ENCODE measurements around the gene MGMT. TPM values are rescaled to one million over a fixed set of nuclear protein-coding genes. Genes with fewer than 3 reads are reported as not detected.

Gene MGMT
- total and polyA plus RNA-seq, 2 donors (not counting 1 experiment from before 2014, with no cell fraction given), result 1.9 to 29.1 TPM

- TF ChIP-seq CTCF (conservative IDR thresholded peaks at IDR 0.05 in 1 of 2, IDR thresholded peaks at IDR 0.05 in 1 of 2; ENCODE audit: low read depth in 1 of 2, low read length in 2 of 2) (no peak), EZH2 (IDR thresholded peaks at IDR 0.05; ENCODE audit: low read length, missing control alignments) (no peak)
- H3K27me3 ChIP-seq (ENCODE audit: control insufficient read depth, insufficient read depth, low read length), result no peaks in the 10 kb centered on the region
- H2AFZ ChIP-seq (ENCODE audit: low read length), result no peak overlapping the region
- no peak overlapping the region for H3K9ac ChIP-seq (ENCODE audit: insufficient read depth, low read length)
- no peaks in the 10 kb centered on the region for H3K36me3 ChIP-seq (ENCODE audit: control insufficient read depth, insufficient read depth, low read length)
- DNase-seq (ENCODE audit: low read depth in 2 of 2), result peak in 1 of 2 donors; percentile 8
- peak overlapping the region in 1 of 4 experiments; percentile 16 for H3K4me3 ChIP-seq (replicated peaks in 1 of 4; ENCODE audit: control extremely low read depth in 1 of 4, insufficient read depth in 1 of 4, low read depth in 3 of 4, low read length in 4 of 4)
- no peaks in the 10 kb centered on the region for H3K79me2 ChIP-seq (ENCODE audit: control insufficient read depth, insufficient read depth, low read length)
- no peaks in the 10 kb centered on the region for H3K9me3 ChIP-seq (ENCODE audit: control insufficient read depth, insufficient read depth, low read depth, low read length)
- no peaks in the 10 kb centered on the region for H4K20me1 ChIP-seq (ENCODE audit: control insufficient read depth, extremely low read depth, insufficient read depth, low read length)
- no peaks in the 10 kb centered on the region for H3K4me1 ChIP-seq (ENCODE audit: control insufficient read depth, extremely low read depth, insufficient read depth, low read length)
- no peak overlapping the region for H3K27ac ChIP-seq (ENCODE audit: insufficient read depth, low read length)
- peak overlapping the region; percentile 85 for H3K4me2 ChIP-seq (ENCODE audit: extremely low read depth, insufficient read depth, low read length)
Measured at GRCh38 chr10:129659508-129660268, 192.6 kb downstream of the MGMT start.

DNA sequence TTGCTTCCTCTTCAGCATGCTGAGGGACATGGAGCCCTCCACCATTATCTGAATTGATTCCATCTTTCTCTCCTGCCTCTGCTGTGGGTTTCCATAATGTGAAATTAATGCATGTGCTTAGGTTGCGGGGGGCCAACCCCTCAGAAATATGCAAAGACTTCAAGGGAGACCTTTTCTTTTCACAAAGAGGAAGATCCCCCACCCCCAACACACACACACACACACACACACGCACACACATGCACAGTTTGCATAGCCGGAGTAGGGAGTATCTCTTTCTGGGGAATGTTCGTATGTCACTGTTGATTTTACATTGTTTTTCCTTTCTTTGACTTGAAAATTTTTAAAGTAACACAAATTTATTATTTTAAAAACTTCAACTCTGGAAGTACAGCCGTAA is 193.5 kb downstream of the MGMT start:
- no peak overlapping the region for H3K27ac ChIP-seq (ENCODE audit: insufficient read depth, low read length)
- H3K9ac ChIP-seq (ENCODE audit: insufficient read depth, low read length), result no peak overlapping the region
- H4K20me1 ChIP-seq (ENCODE audit: control insufficient read depth, extremely low read depth, insufficient read depth, low read length), result no peaks in the 10 kb centered on the region
- H2AFZ ChIP-seq (ENCODE audit: low read length), result no peak overlapping the region
- DNase-seq (ENCODE audit: low read depth in 2 of 2), result no peak
- no peak for TF ChIP-seq CTCF (conservative IDR thresholded peaks at IDR 0.05 in 1 of 2, IDR thresholded peaks at IDR 0.05 in 1 of 2; ENCODE audit: low read depth in 1 of 2, low read length in 2 of 2)
- TF ChIP-seq EZH2 (IDR thresholded peaks at IDR 0.05; ENCODE audit: low read length, missing control alignments), result no peak
- H3K79me2 ChIP-seq (ENCODE audit: control insufficient read depth, insufficient read depth, low read length), result no peaks in the 10 kb centered on the region
- no peaks in the 10 kb centered on the region for H3K36me3 ChIP-seq (ENCODE audit: control insufficient read depth, insufficient read depth, low read length)
- no peaks in the 10 kb centered on the region for H3K27me3 ChIP-seq (ENCODE audit: control insufficient read depth, insufficient read depth, low read length)
- H3K4me2 ChIP-seq (ENCODE audit: extremely low read depth, insufficient read depth, low read length), result no peak overlapping the region
- no peaks in the 10 kb centered on the region for H3K9me3 ChIP-seq (ENCODE audit: control insufficient read depth, insufficient read depth, low read depth, low read length)
- H3K4me1 ChIP-seq (ENCODE audit: control insufficient read depth, extremely low read depth, insufficient read depth, low read length), result no peaks in the 10 kb centered on the region
- H3K4me3 ChIP-seq (replicated peaks in 1 of 4; ENCODE audit: control extremely low read depth in 1 of 4, insufficient read depth in 1 of 4, low read depth in 3 of 4, low read length in 4 of 4), result no peak overlapping the region

DNA sequence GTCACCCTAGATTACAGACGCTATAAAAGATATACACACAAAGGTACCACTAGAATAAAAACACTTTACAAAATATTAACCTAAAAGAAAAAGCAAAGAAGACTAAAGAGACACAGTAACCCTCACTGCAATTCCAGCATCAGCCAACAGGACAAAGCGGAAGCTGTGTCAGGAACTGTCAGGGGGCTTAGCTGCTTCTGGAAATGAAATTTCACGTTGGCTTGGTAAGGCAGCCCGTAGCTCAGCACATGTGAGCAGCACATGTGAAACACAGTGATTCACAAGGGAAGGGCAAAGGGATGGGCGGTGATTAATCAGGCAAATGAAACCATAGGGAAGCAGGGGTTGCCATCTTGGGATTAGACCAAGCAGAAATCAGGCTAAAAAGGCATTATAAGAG is 195.4 kb downstream of the MGMT start:
- no peak overlapping the region for H3K4me3 ChIP-seq (replicated peaks in 1 of 4; ENCODE audit: control extremely low read depth in 1 of 4, insufficient read depth in 1 of 4, low read depth in 3 of 4, low read length in 4 of 4)
- no peaks in the 10 kb centered on the region for H3K27me3 ChIP-seq (ENCODE audit: control insufficient read depth, insufficient read depth, low read length)
- no peaks in the 10 kb centered on the region for H3K36me3 ChIP-seq (ENCODE audit: control insufficient read depth, insufficient read depth, low read length)
- H3K79me2 ChIP-seq (ENCODE audit: control insufficient read depth, insufficient read depth, low read length), result no peaks in the 10 kb centered on the region
- no peak for DNase-seq (ENCODE audit: low read depth in 2 of 2)
- H3K9me3 ChIP-seq (ENCODE audit: control insufficient read depth, insufficient read depth, low read depth, low read length), result no peaks in the 10 kb centered on the region
- TF ChIP-seq CTCF (conservative IDR thresholded peaks at IDR 0.05 in 1 of 2, IDR thresholded peaks at IDR 0.05 in 1 of 2; ENCODE audit: low read depth in 1 of 2, low read length in 2 of 2) (peak in 1 of 2 donors; percentile 16), EZH2 (IDR thresholded peaks at IDR 0.05; ENCODE audit: low read length, missing control alignments) (no peak)
- no peak overlapping the region for H2AFZ ChIP-seq (ENCODE audit: low read length)
- H3K4me1 ChIP-seq (ENCODE audit: control insufficient read depth, extremely low read depth, insufficient read depth, low read length), result no peaks in the 10 kb centered on the region
- no peaks in the 10 kb centered on the region for H4K20me1 ChIP-seq (ENCODE audit: control insufficient read depth, extremely low read depth, insufficient read depth, low read length)
- H3K27ac ChIP-seq (ENCODE audit: insufficient read depth, low read length), result no peak overlapping the region
- no peak overlapping the region for H3K9ac ChIP-seq (ENCODE audit: insufficient read depth, low read length)
- no peak overlapping the region for H3K4me2 ChIP-seq (ENCODE audit: extremely low read depth, insufficient read depth, low read length)

All from fibroblast of lung (primary cell).